DMS114 treated with DMSO at 0.1 percent for 48 hours (cell line): ENCODE measurements around the gene TMEM63A.
A peak's percentile ranks its signal among the peaks of the same experiment; 100 is the strongest.

Experiments
- DNase-seq: peaks from one replicate; lab custom pipeline; 2025; ENCODE audit not compliant: unreplicated experiment; lab: John Stamatoyannopoulos, UW

TMEM63A gene

GRCh38 chr1:225886159-225887029 is 4.2 kb upstream of the TMEM63A start:
- DNase-seq, result no peak

- DNase-seq, result no peak
These were observed 3.2 kb upstream of the TMEM63A start for GRCh38 chr1:225885336-225885735.

DNA sequence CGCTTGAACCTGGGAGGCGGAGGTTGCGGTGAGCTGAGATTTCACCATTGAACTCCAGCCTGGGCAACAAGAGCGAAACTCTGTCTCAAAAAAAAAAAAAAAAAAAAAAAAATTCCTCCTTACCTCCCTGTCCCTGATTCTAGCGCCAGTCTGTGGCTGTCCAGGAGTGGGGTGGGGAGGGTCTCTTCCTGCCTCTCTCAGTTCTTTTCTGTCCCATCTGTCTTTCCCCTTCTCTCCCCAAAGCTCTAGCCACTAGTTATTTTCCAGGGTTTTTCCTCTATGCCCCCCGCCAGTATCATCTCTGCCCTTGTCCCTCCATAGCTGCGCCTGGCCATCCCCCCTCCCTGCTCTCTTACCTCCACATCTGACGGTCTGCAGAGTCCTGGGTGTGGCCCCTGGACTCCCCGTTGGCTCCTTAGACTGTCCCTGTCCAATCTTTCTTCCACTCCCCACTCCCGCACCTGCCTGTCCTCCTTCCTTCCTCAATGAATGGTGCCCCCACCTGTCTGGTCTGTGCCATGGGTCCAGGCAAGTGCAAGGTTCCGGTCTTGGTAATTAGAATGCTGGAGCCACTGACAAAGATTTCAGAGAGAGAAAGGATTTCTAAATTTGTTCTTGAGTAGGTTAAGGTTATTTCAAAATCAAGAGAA is 1.6 kb upstream of the TMEM63A start:
- no peak for DNase-seq

- DNase-seq, result peak; percentile 14
These were observed 775 bp upstream of the TMEM63A start for GRCh38 chr1:225882694-225883615.

- no peak for DNase-seq
These were observed 860 bp downstream of the TMEM63A start for GRCh38 chr1:225881081-225881958.

- DNase-seq, result no peak
These were observed 1.5 kb downstream of the TMEM63A start for GRCh38 chr1:225880636-225881035.

DNA sequence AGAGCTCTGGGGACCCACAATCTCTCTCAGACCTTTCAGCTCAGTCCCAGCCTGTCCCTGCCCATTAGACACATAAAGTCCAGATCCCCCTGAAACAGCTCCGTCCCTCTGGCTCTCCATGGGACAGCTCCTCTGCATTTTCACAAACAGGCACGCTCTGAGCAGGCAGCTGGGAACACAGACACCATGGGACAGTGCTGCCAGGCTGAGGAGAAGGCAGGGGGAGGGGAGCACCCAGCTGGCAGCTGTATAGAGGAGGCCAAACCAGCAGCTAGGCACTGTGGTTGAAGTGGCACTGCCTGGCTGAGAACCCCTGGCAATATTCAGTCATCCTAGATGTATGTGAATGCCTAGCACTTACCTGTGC is 2.0 kb downstream of the TMEM63A start:
- no peak for DNase-seq

DNA sequence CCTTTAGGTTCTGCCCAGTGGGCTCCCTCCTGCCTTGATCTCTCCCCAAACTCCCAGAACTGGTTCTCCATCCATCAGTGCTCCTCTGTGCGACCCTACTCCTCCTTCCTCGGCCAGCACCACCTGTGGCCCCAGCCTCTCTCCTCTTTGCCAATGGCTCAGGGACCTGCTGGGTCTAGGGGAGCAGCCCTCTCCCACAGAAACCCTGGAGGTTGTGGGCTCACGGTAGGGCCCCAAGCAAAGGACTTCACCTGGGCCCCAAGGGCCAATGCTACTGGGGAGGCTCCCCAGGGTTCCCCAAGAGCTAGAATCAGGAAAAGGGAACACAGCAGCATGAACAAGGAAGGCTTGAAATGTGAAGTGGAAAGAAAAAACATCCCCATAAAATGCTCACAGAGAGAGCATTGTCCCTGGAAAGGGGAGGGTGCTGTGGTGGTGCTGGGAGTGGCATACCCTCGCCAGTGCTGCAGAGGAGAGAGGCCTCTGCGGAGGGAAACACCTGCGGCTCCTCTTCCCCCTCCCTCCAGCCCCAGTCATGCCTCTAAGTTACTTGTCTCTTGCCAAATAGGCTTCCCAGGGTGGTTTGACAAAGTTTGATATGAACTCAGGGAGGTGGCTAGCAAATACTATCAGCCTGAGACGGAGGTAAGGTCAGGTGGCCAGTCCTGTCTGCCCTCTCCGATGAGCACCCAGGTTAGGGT is 2.5 kb downstream of the TMEM63A start:
- DNase-seq, result no peak

DNA sequence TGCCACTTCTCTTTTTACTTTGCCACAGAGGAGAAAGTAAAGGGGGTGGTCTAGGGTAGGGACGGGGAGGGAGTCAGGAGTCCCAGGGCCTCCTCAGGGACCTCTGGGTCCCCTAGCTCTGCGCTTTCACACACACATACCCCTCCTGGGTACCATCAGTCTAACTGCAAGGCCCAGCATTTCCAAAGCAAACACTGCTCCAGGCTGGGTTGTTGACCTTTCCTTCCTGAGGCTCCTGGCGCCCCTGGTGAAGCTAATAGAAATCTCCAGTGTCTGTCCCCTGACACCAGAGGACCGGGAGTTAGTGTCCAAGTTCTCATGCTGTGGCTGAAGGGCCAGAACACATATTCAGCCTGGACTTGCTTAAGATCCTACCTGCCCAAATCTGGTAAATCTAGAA is 3.9 kb downstream of the TMEM63A start:
- DNase-seq, result no peak

GRCh38 chr1:225877580-225877979 is 4.6 kb downstream of the TMEM63A start:
- peak; percentile 39 for DNase-seq

DNA sequence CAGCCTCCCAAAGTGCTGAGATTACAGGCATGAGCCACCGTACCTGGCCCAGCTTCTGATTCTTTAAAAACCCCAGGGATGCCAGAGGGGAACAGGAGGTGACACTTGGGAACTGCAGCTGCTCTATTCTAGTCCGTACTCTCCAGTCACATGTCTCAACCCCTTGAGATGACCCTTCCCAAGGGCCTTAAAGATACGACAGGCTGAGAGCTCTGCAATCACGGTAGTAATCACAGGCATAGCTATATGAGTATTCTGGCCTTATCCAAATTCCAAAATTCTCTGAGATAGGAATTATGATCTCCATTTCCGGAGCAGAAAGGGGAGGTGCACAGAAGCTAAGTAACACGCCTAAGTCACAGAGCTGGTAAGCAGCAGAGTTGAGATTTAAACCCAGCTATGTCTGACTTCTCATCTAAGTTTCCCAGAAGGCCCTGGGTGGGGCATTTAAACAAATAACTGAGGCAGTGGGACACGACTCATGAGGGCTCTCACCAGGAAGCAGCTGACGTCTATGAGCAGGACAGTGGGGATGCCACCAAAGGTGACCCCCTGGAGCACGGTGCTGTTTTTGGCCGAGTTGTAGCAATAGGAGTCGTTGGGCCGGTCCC is 5.2 kb downstream of the TMEM63A start:
- DNase-seq, result no peak

- no peak for DNase-seq
These were observed 7.0 kb downstream of the TMEM63A start for GRCh38 chr1:225875044-225875815.

DNA sequence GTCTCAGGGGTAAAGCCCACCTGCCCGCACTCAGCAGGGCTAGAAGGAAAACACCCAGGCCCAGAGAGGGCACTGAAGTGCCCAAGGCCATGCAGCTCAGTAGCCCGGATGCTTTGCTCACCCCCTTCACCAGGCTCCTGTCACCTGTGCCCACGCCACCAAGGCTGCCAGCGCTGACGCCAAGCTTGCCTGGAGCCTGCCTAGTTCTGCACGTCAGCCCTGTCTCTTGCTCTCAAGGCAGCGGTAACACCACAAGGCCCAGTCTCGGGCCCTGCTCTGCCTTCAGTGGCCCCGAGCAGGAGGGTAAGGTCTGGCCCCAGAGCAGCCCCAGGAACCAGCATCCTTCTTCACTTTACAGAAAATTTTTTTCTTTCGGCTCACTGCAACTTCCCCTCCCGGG is 7.7 kb downstream of the TMEM63A start:
- no peak for DNase-seq

- no peak for DNase-seq
These were observed 8.8 kb downstream of the TMEM63A start for GRCh38 chr1:225873281-225873850.

DNA sequence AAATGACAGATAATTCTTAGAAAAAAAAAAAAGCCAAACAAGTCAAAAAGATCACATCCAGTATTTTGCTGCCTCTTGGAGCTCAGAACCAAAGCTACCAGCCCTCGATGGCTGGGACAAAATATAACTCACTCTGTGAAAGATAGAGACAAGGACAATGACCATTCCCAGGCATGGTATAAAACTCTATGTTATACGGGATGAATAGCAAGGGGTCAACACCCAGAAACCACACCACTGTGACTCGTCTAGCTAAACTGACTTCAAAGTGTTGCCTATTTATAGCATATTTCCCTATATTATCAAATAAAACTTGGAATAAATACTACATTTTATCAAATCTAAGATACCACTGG is 10.1 kb downstream of the TMEM63A start:
- DNase-seq, result no peak

GRCh38 chr1:225871359-225872074 is 10.7 kb downstream of the TMEM63A start:
- no peak for DNase-seq

- no peak for DNase-seq
These were observed 11.3 kb downstream of the TMEM63A start for GRCh38 chr1:225870911-225871310.
